Psoas muscle (tissue), 8 donors: Measurements from ENCODE around the gene SIGLEC10. TPM values are rescaled to one million over a fixed set of nuclear protein-coding genes. Genes with fewer than 3 reads are reported as not detected.
A peak's percentile ranks its signal among the peaks of the same experiment; 100 is the strongest.

Source experiments
- ATAC-seq, 4 donors: fragments of 200-7000 bp; cut with Tn5 transposase; one replicate each; pipeline ENCODE4 v1.9.1; 2020; ENCODE audit warnings: moderate library complexity in 3 of 4, mild to moderate bottlenecking in 2 of 4
- DNase-seq, 2 donors: peaks; one replicate each; pipeline ENCODE4 v3.0.0-alpha.2; 2020
- H3K27ac ChIP-seq: fragments of 200-600 bp; one replicate; pipeline ENCODE4 v1.8.0; 2022
- H3K27me3 ChIP-seq, 3 donors: fragments of 200-600 bp in 1 of 3; one replicate each; pipeline versions ENCODE4 v1.6.1 to v1.8.0; 2013 to 2022; ENCODE audit warnings: low read length in 2 of 3, mild to moderate bottlenecking in 2 of 3, moderate library complexity in 1 of 3; ENCODE audit not compliant: insufficient read depth in 3 of 3
- H3K36me3 ChIP-seq, 2 donors: fragments of 200-600 bp in 1 of 2; one replicate each; pipeline versions ENCODE4 v1.6.1 to v1.8.0; 2013 to 2022; ENCODE audit warnings: low read depth in 1 of 2, mild to moderate bottlenecking in 1 of 2, moderate library complexity in 1 of 2; ENCODE audit not compliant: insufficient read depth in 1 of 2
- H3K4me1 ChIP-seq: fragments of 200-600 bp; one replicate; pipeline ENCODE4 v1.8.0; 2022
- H3K4me3 ChIP-seq: fragments of 200-600 bp; one replicate; pipeline ENCODE4 v1.8.0; 2022; ENCODE audit warnings: mild to moderate bottlenecking
- H3K9me3 ChIP-seq: fragments of 200-600 bp; one replicate; pipeline ENCODE4 v1.8.0; 2022
- WGBS, 3 donors: extraction: QIAGEN DNeasy Blood & Tissue Kit; methylation state at CpG; one replicate each; pipeline versions ENCODE4 v1.1.6 to v1.1.7; 2013; 5-methylcytosine and 5-hydroxymethylcytosine counted together
- intact Hi-C, 2 donors: fragments of 100-400 bp; cut with DNase I; formaldehyde crosslinking; loops; one replicate each; pipeline versions ENCODE4 v1.11.0 to v1.14.2; 2022
- polyA plus RNA-seq, 3 donors: library from polyadenylated mRNA; stranded (reverse); fragments of 200-250 nt; gene quantifications; one replicate each; pipeline ENCODE4 v1.2.3, GENCODE V29; 2013
- total RNA-seq, 4 donors: library from RNA; stranded (reverse); fragmentation: NEBNext Ultra II Directional in 2 of 4; extraction: Animal tissue kit (Norgen Biotek cat#: 25700) in 2 of 4; gene quantifications; one replicate each; pipeline versions ENCODE4 v1.2.1 to v1.2.4, GENCODE V29; 2021 to 2023
- TF ChIP-seq, protein P1 (sequence below): fragments of 200-600 bp; IDR thresholded peaks from one replicate; pipeline ENCODE4 v1.8.0; 2022; ENCODE audit warnings: antibody characterized with exemption
- donor health status: healthy with polysubstance abuse.
- donor health status: DM: no; HTN: no; CAD: no; lungs with moderate emphysema.
- donor health status: Bipolar disorder and iron deficiency.
- donor health status: healthy.
- donor health status: DM: yes; HTN: yes; CAD: no.
- donor health status: DM: no; HTN: no; CAD: no.
- donor health status: DM: no; HTN: no; CAD: no.
- donor health status: DM: yes; HTN: yes; CAD: no.

The SIGLEC10 gene
- total and polyA plus RNA-seq, 7 donors = 0.09 to 1.1 (median 0.73) TPM

DNA sequence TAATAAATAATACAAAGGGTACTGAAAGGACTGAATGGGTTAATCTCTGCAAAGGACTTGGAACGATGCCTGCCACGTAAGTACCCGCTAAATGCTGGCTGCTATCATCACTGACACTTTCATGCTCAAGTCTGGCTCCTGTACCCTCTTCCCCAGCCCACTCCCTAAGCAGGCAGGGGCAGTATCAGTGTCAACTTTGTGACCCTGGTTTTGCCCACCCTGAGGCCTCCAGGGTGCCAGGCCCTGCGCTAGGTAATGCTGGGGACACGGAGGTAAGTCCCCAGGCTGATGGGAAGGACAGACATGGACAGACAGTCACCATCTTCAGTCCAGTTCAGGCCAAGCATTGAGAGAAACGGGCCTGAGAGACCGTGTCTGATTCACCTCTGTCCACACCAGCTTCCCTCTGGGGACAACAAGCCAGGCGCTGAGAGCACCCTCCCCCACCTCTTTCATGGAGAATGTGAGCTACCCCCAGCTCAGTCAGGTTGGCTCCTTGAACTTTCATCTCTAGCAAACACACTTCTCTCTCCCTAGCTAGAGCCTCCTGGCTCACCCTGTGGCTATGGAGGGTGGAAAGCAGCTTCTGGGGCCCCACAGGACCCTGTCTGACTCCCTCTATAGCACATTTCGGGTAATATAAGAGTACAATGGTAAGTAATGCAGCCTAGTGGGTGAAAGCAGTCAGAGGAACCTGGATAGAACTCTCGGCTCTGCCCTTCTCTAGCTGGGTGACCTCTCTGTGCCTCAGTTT lies 52.1 kb downstream of the SIGLEC10 start:
- intact Hi-C loops = no loop called here
- Histone ChIP-seq H3K9me3 (no peaks in the 10 kb centered on the region), H3K36me3 (no peaks in the 10 kb centered on the region), H3K4me1 (peaks cover 18% of the 10 kb centered on the region), H3K27me3 (no peaks in the 10 kb centered on the region), H3K4me3 (peak overlapping the region; percentile 78), H3K27ac (peak overlapping the region; percentile 89)
- TF ChIP-seq, protein P1, sequence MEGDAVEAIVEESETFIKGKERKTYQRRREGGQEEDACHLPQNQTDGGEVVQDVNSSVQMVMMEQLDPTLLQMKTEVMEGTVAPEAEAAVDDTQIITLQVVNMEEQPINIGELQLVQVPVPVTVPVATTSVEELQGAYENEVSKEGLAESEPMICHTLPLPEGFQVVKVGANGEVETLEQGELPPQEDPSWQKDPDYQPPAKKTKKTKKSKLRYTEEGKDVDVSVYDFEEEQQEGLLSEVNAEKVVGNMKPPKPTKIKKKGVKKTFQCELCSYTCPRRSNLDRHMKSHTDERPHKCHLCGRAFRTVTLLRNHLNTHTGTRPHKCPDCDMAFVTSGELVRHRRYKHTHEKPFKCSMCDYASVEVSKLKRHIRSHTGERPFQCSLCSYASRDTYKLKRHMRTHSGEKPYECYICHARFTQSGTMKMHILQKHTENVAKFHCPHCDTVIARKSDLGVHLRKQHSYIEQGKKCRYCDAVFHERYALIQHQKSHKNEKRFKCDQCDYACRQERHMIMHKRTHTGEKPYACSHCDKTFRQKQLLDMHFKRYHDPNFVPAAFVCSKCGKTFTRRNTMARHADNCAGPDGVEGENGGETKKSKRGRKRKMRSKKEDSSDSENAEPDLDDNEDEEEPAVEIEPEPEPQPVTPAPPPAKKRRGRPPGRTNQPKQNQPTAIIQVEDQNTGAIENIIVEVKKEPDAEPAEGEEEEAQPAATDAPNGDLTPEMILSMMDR = no peak
- ATAC-seq = peak in 3 of 4 donors; percentile 26 to 49 (median 26)
- DNase-seq = peak; percentile 39 to 57
- 10 to 13% (median 10%) methylated on average over 10 of the region's 10 CpGs for WGBS, 3 donors

DNA sequence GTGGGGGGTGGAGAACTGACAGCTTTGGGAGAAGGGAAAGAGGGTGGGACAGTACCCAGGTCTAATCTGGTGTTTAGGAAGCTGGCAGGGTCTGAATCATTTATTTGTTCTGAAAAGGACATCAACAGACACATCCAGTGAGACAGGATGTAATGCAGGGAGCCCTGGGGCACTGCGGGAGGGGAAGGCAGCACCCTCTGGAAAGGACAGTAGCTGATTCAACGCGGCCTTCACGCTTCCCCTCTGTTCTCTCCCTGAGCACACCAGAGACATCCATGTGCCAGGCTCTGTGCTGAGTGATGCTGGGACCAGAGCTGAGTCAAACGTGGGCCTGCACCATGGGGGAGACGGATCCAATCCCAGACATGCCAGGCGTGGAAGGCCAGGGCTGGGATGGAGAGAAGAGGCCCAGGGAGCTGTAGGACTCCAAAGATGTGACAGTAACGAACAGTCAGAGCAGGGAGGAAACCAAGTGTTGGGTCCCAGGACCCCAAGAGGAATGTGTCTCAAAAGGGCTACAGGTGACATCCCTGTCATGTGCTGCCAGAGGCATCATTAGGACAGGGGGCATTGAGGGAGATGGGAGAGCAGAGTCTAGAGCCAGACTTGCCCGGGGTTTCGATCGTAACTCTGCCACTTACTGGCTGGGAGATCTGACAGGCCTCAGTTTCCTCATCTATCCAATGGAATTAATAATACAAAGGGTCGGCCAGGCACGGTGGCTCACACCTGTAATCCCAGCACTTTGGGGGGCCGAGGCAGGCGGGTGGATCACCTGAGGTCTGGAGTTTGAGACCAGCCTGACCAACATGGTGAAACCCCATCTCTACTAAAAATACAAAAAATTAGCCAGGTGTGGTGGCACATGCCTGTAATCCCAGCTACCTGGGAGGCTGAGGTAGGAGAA lies 53.0 kb downstream of the SIGLEC10 start:
- ATAC-seq (no peak), DNase-seq (peak in 1 of 2 donors; percentile 26)
- 74 to 82% (median 78%) methylated on average over 15 of the region's 15 CpGs for WGBS, 3 donors
- H3K27ac ChIP-seq = peak overlapping the region; percentile 89
- peaks cover 18% of the 10 kb centered on the region for H3K4me1 ChIP-seq
- intact Hi-C loops = no loop called here
- H3K27me3 ChIP-seq = no peaks in the 10 kb centered on the region
- H3K36me3 ChIP-seq = no peaks in the 10 kb centered on the region
- H3K4me3 ChIP-seq = peak overlapping the region; percentile 78
- no peaks in the 10 kb centered on the region for H3K9me3 ChIP-seq
- TF ChIP-seq, protein P1 = no peak

DNA sequence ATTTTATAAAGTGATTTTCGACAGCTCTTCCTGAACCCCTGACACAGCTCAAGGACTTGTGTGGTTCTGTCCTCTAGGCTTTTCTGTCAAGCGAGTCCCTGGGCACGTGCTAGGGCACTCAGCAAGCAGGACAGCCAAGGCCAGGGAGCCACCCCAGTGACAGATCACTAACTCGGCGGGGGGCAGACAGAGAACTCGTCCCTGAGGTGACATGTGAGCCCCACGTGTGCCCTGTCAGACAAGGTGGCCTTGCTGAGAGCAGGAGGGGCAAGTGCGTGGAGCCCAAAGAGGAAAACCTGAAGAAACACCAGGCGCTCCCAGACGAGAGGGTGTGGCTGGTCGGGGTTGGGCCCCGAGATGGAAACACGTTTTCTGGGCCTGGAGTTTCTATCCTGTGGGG lies 56.2 kb downstream of the SIGLEC10 start:
- TF ChIP-seq, protein P1 = no peak
- DNase-seq (peak in 1 of 2 donors; percentile 43), ATAC-seq (no peak)
- Histone ChIP-seq H3K4me3 (no peak overlapping the region), H3K4me1 (peaks cover 18% of the 10 kb centered on the region), H3K36me3 (no peaks in the 10 kb centered on the region), H3K9me3 (no peaks in the 10 kb centered on the region), H3K27me3 (no peaks in the 10 kb centered on the region), H3K27ac (no peak overlapping the region)
- 88 to 90% (median 89%) methylated on average over 13 of the region's 13 CpGs for WGBS, 3 donors
- intact Hi-C loops = no loop called here

Other genes with a start within 250 kb of the SIGLEC10 start
- gene CD33, start 192.6 kb downstream of the SIGLEC10 start, total RNA-seq = 1 to 10 TPM; 2.0 to 3.1 (median 2.3) TPM
- 1 to 10 TPM in 1 of 3 donors, under 1 TPM in 2; 0.24 to 1.3 (median 0.75) TPM for gene CD33, start 192.6 kb downstream of the SIGLEC10 start, polyA plus RNA-seq
- not detected for gene SIGLECL1, start 166.6 kb downstream of the SIGLEC10 start, total RNA-seq
- gene SIGLECL1, start 166.6 kb downstream of the SIGLEC10 start, polyA plus RNA-seq = not detected
- under 1 TPM in 1 of 4 donors, not detected in 3; 0.10 TPM for gene IGLON5, start 106.0 kb downstream of the SIGLEC10 start, total RNA-seq
- under 1 TPM in 1 of 3 donors, not detected in 2; 0.03 TPM for gene IGLON5, start 106.0 kb downstream of the SIGLEC10 start, polyA plus RNA-seq
- gene VSIG10L, start 75.5 kb downstream of the SIGLEC10 start, total RNA-seq = 1 to 10 TPM in 1 of 4 donors, under 1 TPM in 3; 0.42 to 1.1 (median 0.63) TPM
- gene VSIG10L, start 75.5 kb downstream of the SIGLEC10 start, polyA plus RNA-seq = 1 to 10 TPM in 2 of 3 donors, under 1 TPM in 1; 0.35 to 2.3 (median 1.5) TPM
- gene ETFB, start 51.3 kb downstream of the SIGLEC10 start, total RNA-seq = 100 to 1,000 TPM in 3 of 4 donors, 10 to 100 TPM in 1; 91.8 to 172 (median 141) TPM
- 100 to 1,000 TPM; 130 to 170 (median 165) TPM for gene ETFB, start 51.3 kb downstream of the SIGLEC10 start, polyA plus RNA-seq
- gene CLDND2, start 48.6 kb downstream of the SIGLEC10 start, total RNA-seq = 1 to 10 TPM in 1 of 4 donors, under 1 TPM in 2, not detected in 1; 0.85 to 1.8 (median 0.88) TPM
- under 1 TPM in 2 of 3 donors, not detected in 1; 0.30 to 0.39 TPM for gene CLDND2, start 48.6 kb downstream of the SIGLEC10 start, polyA plus RNA-seq
- gene NKG7, start 45.0 kb downstream of the SIGLEC10 start, total RNA-seq = 1 to 10 TPM in 3 of 4 donors, under 1 TPM in 1; 0.62 to 2.9 (median 1.9) TPM
- gene NKG7, start 45.0 kb downstream of the SIGLEC10 start, polyA plus RNA-seq = 1 to 10 TPM in 1 of 3 donors, under 1 TPM in 2; 0.61 to 1.2 (median 0.68) TPM
- not detected for gene LIM2, start 29.7 kb downstream of the SIGLEC10 start, total RNA-seq
- gene LIM2, start 29.7 kb downstream of the SIGLEC10 start, polyA plus RNA-seq = not detected
- not detected for gene C19orf84, start 27.1 kb downstream of the SIGLEC10 start, total RNA-seq
- not detected for gene C19orf84, start 27.1 kb downstream of the SIGLEC10 start, polyA plus RNA-seq
- gene SIGLEC8, start 40.8 kb upstream of the SIGLEC10 start, total RNA-seq = under 1 TPM in 2 of 4 donors, not detected in 2; 0.13 to 0.14 TPM
- under 1 TPM in 2 of 3 donors, not detected in 1; 0.03 to 0.09 TPM for gene SIGLEC8, start 40.8 kb upstream of the SIGLEC10 start, polyA plus RNA-seq
- gene CEACAM18, start 60.9 kb upstream of the SIGLEC10 start, total RNA-seq = not detected
- not detected for gene CEACAM18, start 60.9 kb upstream of the SIGLEC10 start, polyA plus RNA-seq
- gene SIGLEC12, start 84.2 kb upstream of the SIGLEC10 start, total RNA-seq = under 1 TPM in 3 of 4 donors, not detected in 1; 0.13 to 0.20 (median 0.13) TPM
- gene SIGLEC12, start 84.2 kb upstream of the SIGLEC10 start, polyA plus RNA-seq = under 1 TPM in 2 of 3 donors, not detected in 1; 0.05 to 0.11 TPM
- under 1 TPM; 0.20 to 0.40 (median 0.27) TPM for gene SIGLEC6, start 114.0 kb upstream of the SIGLEC10 start, total RNA-seq
- under 1 TPM in 1 of 3 donors, not detected in 2; 0.03 TPM for gene SIGLEC6, start 114.0 kb upstream of the SIGLEC10 start, polyA plus RNA-seq
- gene ZNF175, start 153.6 kb upstream of the SIGLEC10 start, total RNA-seq = 1 to 10 TPM; 4.4 to 8.9 (median 6.7) TPM
- 1 to 10 TPM; 2.3 to 6.2 (median 3.0) TPM for gene ZNF175, start 153.6 kb upstream of the SIGLEC10 start, polyA plus RNA-seq
- gene SIGLEC5, start 212.8 kb upstream of the SIGLEC10 start, total RNA-seq = under 1 TPM in 2 of 4 donors, not detected in 2; 0.56 to 0.65 TPM
- gene SIGLEC5, start 212.8 kb upstream of the SIGLEC10 start, polyA plus RNA-seq = under 1 TPM in 1 of 3 donors, not detected in 2; 0.01 TPM
- gene SIGLEC14, start 229.2 kb upstream of the SIGLEC10 start, total RNA-seq = 1 to 10 TPM in 3 of 4 donors, under 1 TPM in 1; 0.93 to 1.9 (median 1.1) TPM
- under 1 TPM; 0.07 to 0.49 (median 0.10) TPM for gene SIGLEC14, start 229.2 kb upstream of the SIGLEC10 start, polyA plus RNA-seq